Caki2 (cell line): ENCODE measurements around the gene KRTAP5-10. TPM values are rescaled to one million over a fixed set of nuclear protein-coding genes. Genes with fewer than 3 reads are reported as not detected.
"Not testable (repeated sequence)": the region's sequence is repeated elsewhere in the genome, so short reads cannot be mapped to it uniquely, and the experiment has no call there.

Experiments
- DNase-seq: peaks from one replicate; pipeline ENCODE4 v3.0.0-alpha.2; 2015; ENCODE audit warnings: low read depth
- in situ Hi-C: cut with HindIII; loops from 2 replicates; pipeline ENCODE4 v1.10.0; 2016; ENCODE audit warnings: low sequenced_read_pairs, low pct_unique_long_range_greater_than_20kb, mixed read lengths
- total RNA-seq: library from RNA; depleted of rRNA; stranded (reverse); fragments of >200 nt; shearing (Covaris generic); gene quantifications from 2 replicates; pipeline ENCODE4 v1.2.3, GENCODE V29; 2014; ENCODE audit warnings: low replicate concordance; rRNA removed

KRTAP5-10 gene
- total RNA-seq, 1 experiment from 2014 or later, result not detected

GRCh38 chr11:71588314-71588713 lies 23.0 kb downstream of the KRTAP5-10 start:
- DNase-seq, in situ Hi-C loops: not testable (repeated sequence)

- in situ Hi-C loops, result not testable (repeated sequence)
- peak; percentile 18 for DNase-seq
Observed at GRCh38 chr11:71588822-71589545, 23.6 kb downstream of the KRTAP5-10 start.

DNA sequence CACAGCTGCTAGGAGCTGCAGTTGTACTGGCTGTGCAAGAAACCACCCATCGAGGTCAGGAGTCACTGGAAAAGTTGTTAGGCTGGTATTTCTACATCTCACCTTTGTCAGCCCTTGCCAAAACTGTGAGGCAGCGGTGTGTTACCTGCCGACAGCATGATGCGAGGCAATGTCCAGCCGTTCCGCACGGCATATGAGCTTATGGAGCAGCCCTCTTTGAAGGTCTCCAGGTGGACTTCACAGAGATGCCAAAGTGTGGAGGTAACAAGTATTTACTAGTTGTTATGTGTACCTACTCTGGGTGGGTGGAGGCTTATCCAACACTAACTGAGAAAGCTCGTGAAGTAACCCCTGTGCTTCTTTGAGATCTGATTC lies 24.2 kb downstream of the KRTAP5-10 start:
- DNase-seq, in situ Hi-C loops: not testable (repeated sequence)

- DNase-seq, in situ Hi-C loops: not testable (repeated sequence)
Observed at GRCh38 chr11:71603221-71603620, 37.9 kb downstream of the KRTAP5-10 start.

DNA sequence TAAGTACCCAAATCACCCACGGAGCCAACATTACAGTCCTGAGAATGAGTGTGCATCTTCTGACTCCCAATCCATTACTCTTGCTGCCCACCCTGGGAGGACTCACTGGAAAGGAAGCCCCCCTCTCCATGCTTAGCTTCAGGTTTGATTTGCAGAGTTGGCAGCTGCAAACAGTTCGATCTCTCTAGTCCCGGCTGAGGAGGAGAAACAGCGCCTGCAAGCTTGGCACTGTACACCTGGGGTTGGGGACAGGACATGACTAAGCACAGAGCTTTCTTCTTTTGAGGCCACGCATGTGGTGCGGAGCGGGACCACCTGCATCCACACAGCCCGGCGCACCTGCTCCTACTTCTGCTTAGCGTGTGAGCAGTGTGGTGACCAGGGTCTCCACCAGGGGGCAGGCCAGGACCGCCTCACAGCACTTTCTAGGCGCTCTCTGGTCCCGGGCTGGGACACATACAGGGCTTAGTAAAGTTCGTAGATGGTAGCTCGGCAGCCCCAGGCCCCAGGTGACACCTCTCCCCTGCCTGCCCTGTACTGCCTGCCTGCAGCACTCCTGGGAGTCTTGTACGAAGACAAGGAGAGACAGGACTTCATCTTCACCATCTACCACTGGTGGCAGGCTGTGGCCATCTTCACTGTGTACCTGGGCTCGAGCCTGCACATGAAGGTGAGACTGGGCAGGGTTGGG lies 39.6 kb downstream of the KRTAP5-10 start:
- not testable (repeated sequence) for DNase-seq

GRCh38 chr11:71606853-71607519 lies 41.6 kb downstream of the KRTAP5-10 start:
- in situ Hi-C loops, DNase-seq: not testable (repeated sequence)

More for the DNA sequence above, 39.6 kb downstream of the KRTAP5-10 start:
- in situ Hi-C loops, result not testable (repeated sequence)

GRCh38 chr11:71607520-71608216 lies 42.3 kb downstream of the KRTAP5-10 start:
- in situ Hi-C loops, DNase-seq: not testable (repeated sequence)

DNA sequence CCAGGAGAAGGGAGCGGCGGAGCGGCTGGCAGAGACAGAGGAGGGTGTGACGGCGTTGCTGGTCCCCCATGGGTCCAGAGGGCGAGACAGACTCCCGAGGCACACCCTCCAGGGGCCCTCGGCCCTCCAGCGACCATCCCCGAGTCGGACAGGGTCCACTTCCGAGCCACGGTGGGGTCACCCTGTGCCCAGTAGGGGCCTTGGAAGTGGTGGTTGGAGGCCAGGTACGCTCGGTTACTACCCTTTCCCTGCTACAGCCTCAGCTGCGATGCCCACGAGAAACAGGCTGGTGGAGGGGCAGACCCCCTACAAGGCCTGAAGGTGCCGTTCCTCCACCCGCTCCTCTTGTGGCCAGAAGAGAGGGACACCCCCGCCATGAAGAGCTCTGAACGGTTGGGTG lies 42.9 kb downstream of the KRTAP5-10 start:
- DNase-seq, in situ Hi-C loops: not testable (repeated sequence)

DNA sequence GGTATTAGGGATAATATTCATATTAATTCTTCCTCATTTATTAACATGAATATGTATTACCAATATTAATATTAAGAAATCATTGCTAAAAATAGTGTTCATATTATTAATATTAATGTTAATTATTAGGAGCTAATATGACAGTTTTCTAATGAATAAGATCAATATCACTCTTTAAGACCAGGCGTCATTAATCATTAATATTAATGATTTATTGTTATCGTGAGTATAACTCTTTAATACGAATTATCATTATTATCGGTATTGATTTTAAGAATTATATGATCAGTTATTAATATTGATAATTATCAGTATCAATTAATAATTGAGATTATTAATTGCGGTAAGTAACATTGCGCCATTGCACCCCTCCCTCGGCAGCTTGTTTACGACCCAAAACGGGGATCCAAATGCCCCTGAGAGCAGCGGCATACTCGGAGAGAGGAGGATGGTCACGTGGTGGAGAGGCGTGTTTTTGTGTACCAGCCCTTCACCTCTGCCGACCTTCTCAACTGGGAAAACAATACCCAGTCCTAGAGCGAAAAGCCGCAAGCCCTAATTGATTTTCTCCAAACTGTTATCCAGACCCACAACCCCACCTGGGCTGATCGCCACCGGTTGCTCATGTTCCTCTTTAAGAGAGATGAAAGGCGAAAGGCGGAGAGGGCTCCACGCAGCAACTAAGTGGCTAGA lies 46.0 kb downstream of the KRTAP5-10 start:
- DNase-seq, in situ Hi-C loops: not testable (repeated sequence)

- in situ Hi-C loops, DNase-seq: not testable (repeated sequence)
Observed at GRCh38 chr11:71613931-71614330, 48.6 kb downstream of the KRTAP5-10 start.

GRCh38 chr11:71614366-71614917 lies 49.1 kb downstream of the KRTAP5-10 start:
- DNase-seq, in situ Hi-C loops: not testable (repeated sequence)

DNA sequence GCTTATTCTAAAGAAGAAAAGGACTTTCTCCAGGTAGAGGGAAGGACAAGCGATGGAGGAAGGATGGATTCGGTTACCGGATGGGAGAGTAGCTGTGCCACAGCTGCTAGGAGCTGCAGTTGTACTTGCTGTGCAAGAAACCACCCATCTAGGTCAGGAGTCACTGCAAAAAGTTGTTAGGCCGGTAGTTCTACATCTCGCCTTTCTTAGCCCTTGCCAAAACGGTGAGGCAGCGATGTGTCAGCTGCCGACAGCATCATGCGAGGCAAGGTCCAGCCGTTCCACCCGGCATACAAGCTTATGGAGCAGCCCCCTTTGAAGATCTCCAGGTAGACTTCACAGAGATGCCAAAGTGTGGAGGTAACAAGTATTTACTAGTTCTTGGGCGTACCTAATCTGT lies 49.6 kb downstream of the KRTAP5-10 start:
- DNase-seq, result not testable (repeated sequence)

More for the DNA sequence above, 49.6 kb downstream of the KRTAP5-10 start:
- in situ Hi-C loops, result not testable (repeated sequence)

Other genes starting within 250 kb of the KRTAP5-10 start
- 25.5 and 33.1 TPM in 2 replicates for gene DHCR7, start 117.2 kb upstream of the KRTAP5-10 start, total RNA-seq
- gene NADSYN1, start 112.4 kb upstream of the KRTAP5-10 start, total RNA-seq, result 31.2 and 36.8 TPM in 2 replicates
- not detected in 2 replicates for gene KRTAP5-7, start 38.3 kb upstream of the KRTAP5-10 start, total RNA-seq
- gene KRTAP5-8, start 27.5 kb upstream of the KRTAP5-10 start, total RNA-seq, result not detected in 2 replicates
- gene KRTAP5-9, start 17.1 kb upstream of the KRTAP5-10 start, total RNA-seq, result not detected in 2 replicates
- gene KRTAP5-11, start 17.3 kb downstream of the KRTAP5-10 start, total RNA-seq, result not detected in 2 replicates